H9 (cell line): ENCODE data around the gene BCL2L15. TPM values are rescaled to one million over a fixed set of nuclear protein-coding genes. Genes with fewer than 3 reads are reported as not detected.
A peak's percentile ranks its signal among the peaks of the same experiment; 100 is the strongest.

ENCODE experiments used
- DNase-seq: peaks from one replicate; pipeline ENCODE4 v3.0.0-alpha.2; 2017
- H2AFZ ChIP-seq: one replicate; pipeline ENCODE4 v1.6.1; 2013; ENCODE audit warnings: mild to moderate bottlenecking, low read length, control low read depth, moderate library complexity
- H2AK5ac ChIP-seq: 2 replicates; pipeline ENCODE4 v1.6.1; 2013; ENCODE audit warnings: low read length, control low read depth, mixed read lengths; ENCODE audit not compliant: insufficient read length
- H2BK120ac ChIP-seq: one replicate; pipeline ENCODE4 v1.6.1; 2013; ENCODE audit warnings: low read depth, mild to moderate bottlenecking, low read length, control low read depth, inconsistent platforms; ENCODE audit not compliant: poor library complexity, severe bottlenecking
- H2BK12ac ChIP-seq: 2 replicates; pipeline ENCODE4 v1.6.1; 2013; ENCODE audit warnings: low read length, control low read depth, mixed read lengths, low read depth; ENCODE audit not compliant: insufficient read length
- H2BK15ac ChIP-seq: 2 replicates; pipeline ENCODE4 v1.6.1; 2013; ENCODE audit warnings: low read depth, low read length, control low read depth
- H2BK20ac ChIP-seq: one replicate; pipeline ENCODE4 v1.6.1; 2013; ENCODE audit warnings: low read depth, mild to moderate bottlenecking, low read length, control low read depth, inconsistent platforms; ENCODE audit not compliant: poor library complexity, severe bottlenecking
- H2BK5ac ChIP-seq: 2 replicates; pipeline ENCODE4 v1.6.1; 2013; ENCODE audit warnings: low read length, control low read depth, mixed read lengths; ENCODE audit not compliant: insufficient read length
- H3K14ac ChIP-seq: 2 replicates; pipeline ENCODE4 v1.6.1; 2013; ENCODE audit warnings: low read length, control low read depth; ENCODE audit not compliant: insufficient read depth
- H3K18ac ChIP-seq: 2 replicates; pipeline ENCODE4 v1.6.1; 2013; ENCODE audit warnings: low read depth, mild to moderate bottlenecking, mixed read lengths, low read length, control low read depth; ENCODE audit not compliant: insufficient read length
- H3K23ac ChIP-seq: 2 replicates; pipeline ENCODE4 v1.6.1; 2013; ENCODE audit warnings: low read length, control low read depth, mixed read lengths, low read depth; ENCODE audit not compliant: insufficient read length
- H3K23me2 ChIP-seq: 2 replicates; pipeline ENCODE4 v1.6.1; 2013; ENCODE audit warnings: low read depth, mild to moderate bottlenecking, mixed read lengths, low read length, control low read depth; ENCODE audit not compliant: insufficient read length, poor library complexity, severe bottlenecking
- H3K27ac ChIP-seq: 2 replicates; pipeline ENCODE4 v1.5.1; 2013; ENCODE audit warnings: low read length, control low read depth, mixed read lengths, low read depth; ENCODE audit not compliant: insufficient read length
- H3K27me3 ChIP-seq: 2 replicates; pipeline ENCODE4 v1.6.1; 2013; ENCODE audit warnings: low read length, control low read depth, inconsistent platforms; ENCODE audit not compliant: insufficient read depth
- H3K4ac ChIP-seq: 2 replicates; pipeline ENCODE4 v1.6.1; 2013; ENCODE audit warnings: low read depth, mild to moderate bottlenecking, control low read depth, inconsistent platforms, low read length, moderate library complexity
- H3K4me1 ChIP-seq: 2 replicates; pipeline ENCODE4 v1.6.1; 2013; ENCODE audit warnings: low read length, control low read depth, inconsistent platforms; ENCODE audit not compliant: insufficient read depth
- H3K4me2 ChIP-seq: 2 replicates; pipeline ENCODE4 v1.6.1; 2013; ENCODE audit warnings: low read length, control low read depth, mixed read lengths; ENCODE audit not compliant: insufficient read length, insufficient read depth
- H3K56ac ChIP-seq: 2 replicates; pipeline ENCODE4 v1.6.1; 2013; ENCODE audit warnings: low read depth, mild to moderate bottlenecking, mixed read lengths, low read length, control low read depth; ENCODE audit not compliant: insufficient read length
- H3K79me1 ChIP-seq: 2 replicates; pipeline ENCODE4 v1.6.1; 2013; ENCODE audit warnings: low read depth, mild to moderate bottlenecking, moderate library complexity, low read length, control low read depth, inconsistent platforms; ENCODE audit not compliant: insufficient read depth, poor library complexity, severe bottlenecking
- H3K79me2 ChIP-seq: 2 replicates; pipeline ENCODE4 v1.6.1; 2013; ENCODE audit warnings: low read length, control low read depth, inconsistent platforms; ENCODE audit not compliant: insufficient read depth
- H3K9ac ChIP-seq: 2 replicates; pipeline ENCODE4 v1.6.1; 2013; ENCODE audit warnings: low read length, control low read depth, mixed read lengths; ENCODE audit not compliant: insufficient read length; ENCODE audit errors: extremely low read depth
- H3K9me3 ChIP-seq: one replicate; pipeline ENCODE4 v1.6.1; 2013; ENCODE audit warnings: low read depth, low read length, inconsistent platforms; ENCODE audit not compliant: control insufficient read depth
- H3T11ph ChIP-seq: one replicate; pipeline ENCODE4 v1.6.1; 2013; ENCODE audit warnings: mild to moderate bottlenecking, low read length, control low read depth, inconsistent platforms
- H4K20me1 ChIP-seq: one replicate; pipeline ENCODE4 v1.6.1; 2013; ENCODE audit not compliant: control insufficient read depth, insufficient read length, insufficient read depth
- H4K5ac ChIP-seq: 2 replicates; pipeline ENCODE4 v1.6.1; 2013; ENCODE audit warnings: low read depth, mild to moderate bottlenecking, mixed read lengths, low read length, control low read depth; ENCODE audit not compliant: insufficient read length
- H4K8ac ChIP-seq: replicated peaks from 2 replicates; pipeline ENCODE4 v1.6.1; 2013; ENCODE audit warnings: low read length, control low read depth, mixed read lengths, low read depth; ENCODE audit not compliant: insufficient read length
- H4K91ac ChIP-seq: 2 replicates; pipeline ENCODE4 v1.6.1; 2013; ENCODE audit warnings: low read depth, mild to moderate bottlenecking, moderate library complexity, mixed read lengths, low read length, control low read depth; ENCODE audit not compliant: insufficient read length
- H3K27ac Mint-ChIP-seq, 3 experiments: 2 replicates in 2 of 3; 3 replicates in 1 of 3; pipeline ENCODE4 v1.8.0; 2020 to 2021; ENCODE audit warnings: mixed read lengths in 3 of 3, mild to moderate bottlenecking in 1 of 3, moderate library complexity in 1 of 3
- H3K27me3 Mint-ChIP-seq: 2 replicates; pipeline ENCODE4 v1.8.0; 2021; ENCODE audit warnings: low read depth, mild to moderate bottlenecking, moderate library complexity, mixed read lengths
- H3K36me3 Mint-ChIP-seq, 3 experiments: 2 replicates in 2 of 3; 3 replicates in 1 of 3; pipeline ENCODE4 v1.8.0; 2020 to 2021; ENCODE audit warnings: low read depth in 3 of 3, mixed read lengths in 3 of 3; ENCODE audit not compliant: insufficient read depth in 1 of 3
- H3K4me1 Mint-ChIP-seq, 2 experiments: 2 replicates each; pipeline ENCODE4 v1.8.0; 2020; ENCODE audit warnings: mixed read lengths in 2 of 2
- H3K4me3 Mint-ChIP-seq, 2 experiments: 2 replicates in 1 of 2; 3 replicates in 1 of 2; pipeline ENCODE4 v1.8.0; 2020 to 2021; ENCODE audit warnings: mild to moderate bottlenecking in 2 of 2, mixed read lengths in 2 of 2, moderate library complexity in 1 of 2
- H3K9me3 Mint-ChIP-seq, 2 experiments: 2 replicates in 1 of 2; 3 replicates in 1 of 2; pipeline ENCODE4 v1.8.0; 2020; ENCODE audit warnings: mild to moderate bottlenecking in 2 of 2, mixed read lengths in 2 of 2, moderate library complexity in 1 of 2
- CTCF ChIP-seq: fragments of 200-600 bp; sonication (generic); conservative IDR thresholded peaks from 3 replicates; pipeline ENCODE4 v1.8.0; 2021; ENCODE audit warnings: antibody characterized with exemption, mild to moderate bottlenecking
- WGBS: extraction: QIAGEN DNeasy Blood & Tissue Kit; methylation state at CpG from one replicate; pipeline ENCODE4 v1.1.7; 2013; ENCODE audit warnings: missing lambda C conversion rate, low lambda C conversion rate, mixed read lengths; ENCODE audit not compliant: insufficient read length; ENCODE audit errors: extremely low coverage; 5-methylcytosine and 5-hydroxymethylcytosine counted together
- total RNA-seq: library from RNA; stranded (reverse); gene quantifications from 2 replicates; pipeline ENCODE4 v1.2.1, GENCODE V29; 2021

Gene BCL2L15
- total RNA-seq, 1 experiment from 2014 or later = 0.22 TPM

GRCh38 chr1:113937146-113937545, 49.8 kb upstream of the BCL2L15 start:
- no peak overlapping the region for H2BK5ac ChIP-seq
- DNase-seq = no peak
- no peak overlapping the region for H2BK120ac ChIP-seq
- no peak for TF ChIP-seq CTCF
- H3K9ac ChIP-seq = no peak overlapping the region
- no peak overlapping the region for H3K18ac ChIP-seq
- Mint-ChIP-seq H3K27me3 (no peaks in the 10 kb centered on the region; the same call in 1 of the 2 replicates), H3K4me1 (peaks cover 23 to 24% of the 10 kb centered on the region in 2 experiments), H3K27ac (peak overlapping the region in 1 of 3 experiments; percentile 24; a peak in 1 of 7 replicates), H3K36me3 (peaks cover 12 to 20% (median 14%) of the 10 kb centered on the region in 3 experiments; a peak in 6 of 7 replicates), H3K9me3 (no peaks in the 10 kb centered on the region; a peak in 1 of 5 replicates), H3K4me3 (no peak overlapping the region)
- no peak overlapping the region for H3K23ac ChIP-seq
- H4K20me1 ChIP-seq = no peaks in the 10 kb centered on the region
- H2BK20ac ChIP-seq = no peak overlapping the region
- H3K14ac ChIP-seq = no peak overlapping the region
- no peak overlapping the region for H4K5ac ChIP-seq
- no peak overlapping the region for H2BK12ac ChIP-seq
- no peak overlapping the region for H3T11ph ChIP-seq
- no peak overlapping the region for H4K91ac ChIP-seq
- WGBS = 100% methylated on average over 1 of the region's 1 CpG
- H3K23me2 ChIP-seq = no peaks in the 10 kb centered on the region
- H3K4me1 ChIP-seq = no peaks in the 10 kb centered on the region
- H3K79me2 ChIP-seq = peaks cover 15% of the 10 kb centered on the region; the same call in 1 of the 2 replicates
- no peaks in the 10 kb centered on the region for H3K9me3 ChIP-seq
- no peak overlapping the region for H3K4ac ChIP-seq
- no peak overlapping the region for H4K8ac ChIP-seq
- no peak overlapping the region for H3K56ac ChIP-seq
- no peak overlapping the region for H3K4me2 ChIP-seq
- H3K27ac ChIP-seq = no peak overlapping the region
- H3K79me1 ChIP-seq = no peaks in the 10 kb centered on the region
- H2AFZ ChIP-seq = no peak overlapping the region
- no peaks in the 10 kb centered on the region for H3K27me3 ChIP-seq
- no peak overlapping the region for H2AK5ac ChIP-seq
- H2BK15ac ChIP-seq = no peak overlapping the region
